Effector memory CD4-positive, alpha-beta T cell (primary cell): Measurements from ENCODE around the gene NFKBIE.

Experiments
- DNase-seq, 3 donors: peaks; one replicate each; pipeline ENCODE4 v3.0.0-alpha.2; 2020
- H3K27ac ChIP-seq: 2 replicates; pipeline ENCODE4 v1.7.0; 2013; ENCODE audit warnings: mild to moderate bottlenecking, low read length, moderate library complexity; ENCODE audit not compliant: insufficient read depth, poor library complexity, severe bottlenecking
- H3K27me3 ChIP-seq: replicated peaks from 2 replicates; pipeline ENCODE4 v1.7.0; 2013; ENCODE audit warnings: mild to moderate bottlenecking, low read length; ENCODE audit not compliant: insufficient read depth, control insufficient read depth, poor library complexity, severe bottlenecking
- H3K36me3 ChIP-seq: 2 replicates; pipeline ENCODE4 v1.7.0; 2013; ENCODE audit warnings: mild to moderate bottlenecking, low read length, moderate library complexity; ENCODE audit not compliant: control insufficient read depth, insufficient read depth
- H3K4me1 ChIP-seq: 2 replicates; pipeline ENCODE4 v1.7.0; 2013; ENCODE audit warnings: low read length, mild to moderate bottlenecking; ENCODE audit not compliant: control insufficient read depth, insufficient read depth, poor library complexity, severe bottlenecking
- H3K4me3 ChIP-seq: 2 replicates; pipeline ENCODE4 v1.7.0; 2013; ENCODE audit warnings: low read length, low read depth, mild to moderate bottlenecking; ENCODE audit not compliant: insufficient read depth, poor library complexity, severe bottlenecking
- H3K9me3 ChIP-seq: 2 replicates; pipeline ENCODE4 v1.7.0; 2013; ENCODE audit warnings: mild to moderate bottlenecking, low read length, moderate library complexity; ENCODE audit not compliant: control insufficient read depth

The NFKBIE gene

GRCh38 chr6:44253307-44254101, 11.8 kb downstream of the NFKBIE start:
- H3K27me3 ChIP-seq: no peaks in the 10 kb centered on the region
- H3K27ac ChIP-seq: no peak overlapping the region
- DNase-seq: peak; percentile 37 to 56 (median 42)
- no peak overlapping the region for H3K4me3 ChIP-seq
- peaks cover 25% of the 10 kb centered on the region for H3K4me1 ChIP-seq
- peaks cover 62% of the 10 kb centered on the region for H3K36me3 ChIP-seq
- no peaks in the 10 kb centered on the region for H3K9me3 ChIP-seq

- Histone ChIP-seq H3K27me3 (no peaks in the 10 kb centered on the region), H3K4me1 (peaks cover 22% of the 10 kb centered on the region), H3K27ac (no peak overlapping the region), H3K9me3 (no peaks in the 10 kb centered on the region), H3K4me3 (no peak overlapping the region), H3K36me3 (peaks cover 65% of the 10 kb centered on the region)
- no peak for DNase-seq
These were observed 13.5 kb downstream of the NFKBIE start for GRCh38 chr6:44251576-44252524.

- Histone ChIP-seq H3K9me3 (no peaks in the 10 kb centered on the region), H3K27me3 (no peaks in the 10 kb centered on the region), H3K4me3 (no peak overlapping the region), H3K4me1 (peaks cover 16% of the 10 kb centered on the region), H3K27ac (no peak overlapping the region), H3K36me3 (peaks cover 65% of the 10 kb centered on the region)
- no peak for DNase-seq
These were observed 14.6 kb downstream of the NFKBIE start for GRCh38 chr6:44250718-44251123.

DNA sequence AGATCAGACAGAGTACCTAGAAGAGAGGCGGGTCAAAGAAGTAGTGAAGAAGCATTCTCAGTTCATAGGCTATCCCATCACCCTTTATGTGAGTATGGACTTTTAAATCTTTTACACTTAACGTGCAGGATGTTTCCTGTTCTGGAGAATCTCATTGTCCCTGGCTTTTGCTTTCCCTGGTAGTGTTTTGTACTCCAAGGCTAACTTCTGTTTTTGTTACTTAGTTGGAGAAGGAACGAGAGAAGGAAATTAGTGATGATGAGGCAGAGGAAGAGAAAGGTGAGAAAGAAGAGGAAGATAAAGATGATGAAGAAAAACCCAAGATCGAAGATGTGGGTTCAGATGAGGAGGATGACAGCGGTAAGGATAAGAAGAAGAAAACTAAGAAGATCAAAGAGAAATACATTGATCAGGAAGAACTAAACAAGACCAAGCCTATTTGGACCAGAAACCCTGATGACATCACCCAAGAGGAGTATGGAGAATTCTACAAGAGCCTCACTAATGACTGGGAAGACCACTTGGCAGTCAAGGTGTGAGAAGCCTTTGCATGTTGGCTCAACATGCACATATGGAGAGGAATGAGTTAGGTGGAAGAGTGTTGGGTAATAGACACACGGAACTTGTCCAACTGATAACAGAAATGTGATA, 15.2 kb downstream of the NFKBIE start:
- H3K4me1 ChIP-seq: peaks cover 18% of the 10 kb centered on the region

DNA sequence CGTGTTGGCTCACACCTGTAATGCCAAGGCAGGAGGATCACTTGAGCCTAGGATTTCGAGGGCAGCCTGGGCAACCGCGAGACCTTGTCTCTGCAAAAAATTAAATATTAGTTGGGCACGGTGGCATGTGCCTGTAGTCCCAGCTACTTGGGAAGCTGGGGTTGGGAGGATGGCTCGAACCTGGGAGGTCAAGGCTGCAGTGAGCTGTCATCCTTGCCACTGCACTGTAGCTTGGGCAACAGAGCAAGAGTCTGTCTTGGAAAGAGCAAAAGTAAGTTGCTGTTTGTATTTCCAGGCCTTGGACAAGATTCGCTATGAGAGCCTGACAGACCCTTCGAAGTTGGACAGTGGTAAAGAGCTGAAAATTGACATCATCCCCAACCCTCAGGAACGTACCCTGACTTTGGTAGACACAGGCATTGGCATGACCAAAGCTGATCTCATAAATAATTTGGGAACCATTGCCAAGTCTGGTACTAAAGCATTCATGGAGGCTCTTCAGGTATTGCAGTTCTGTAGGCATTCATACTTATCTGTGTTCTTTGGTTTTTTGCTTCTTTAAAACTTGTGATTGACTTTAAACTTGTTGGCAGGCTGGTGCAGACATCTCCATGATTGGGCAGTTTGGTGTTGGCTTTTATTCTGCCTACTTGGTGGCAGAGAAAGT, 16.1 kb downstream of the NFKBIE start:
- peaks cover 58% of the 10 kb centered on the region for H3K36me3 ChIP-seq

More for the DNA sequence above, 15.2 kb downstream of the NFKBIE start:
- Histone ChIP-seq H3K9me3 (no peaks in the 10 kb centered on the region), H3K27me3 (no peaks in the 10 kb centered on the region), H3K4me3 (no peak overlapping the region), H3K27ac (no peak overlapping the region), H3K36me3 (peaks cover 65% of the 10 kb centered on the region)
- DNase-seq: no peak

GRCh38 chr6:44248579-44248978, 16.8 kb downstream of the NFKBIE start:
- Histone ChIP-seq H3K4me1 (peaks cover 18% of the 10 kb centered on the region), H3K27me3 (no peaks in the 10 kb centered on the region), H3K4me3 (peak overlapping the region; percentile 80), H3K36me3 (peaks cover 52% of the 10 kb centered on the region), H3K9me3 (no peaks in the 10 kb centered on the region), H3K27ac (peak overlapping the region; percentile 3)
- no peak for DNase-seq

More for the DNA sequence above, 16.1 kb downstream of the NFKBIE start:
- Histone ChIP-seq H3K9me3 (no peaks in the 10 kb centered on the region), H3K4me1 (peaks cover 18% of the 10 kb centered on the region), H3K4me3 (peak overlapping the region; percentile 80), H3K27me3 (no peaks in the 10 kb centered on the region), H3K27ac (peak overlapping the region; percentile 3)
- no peak for DNase-seq

DNA sequence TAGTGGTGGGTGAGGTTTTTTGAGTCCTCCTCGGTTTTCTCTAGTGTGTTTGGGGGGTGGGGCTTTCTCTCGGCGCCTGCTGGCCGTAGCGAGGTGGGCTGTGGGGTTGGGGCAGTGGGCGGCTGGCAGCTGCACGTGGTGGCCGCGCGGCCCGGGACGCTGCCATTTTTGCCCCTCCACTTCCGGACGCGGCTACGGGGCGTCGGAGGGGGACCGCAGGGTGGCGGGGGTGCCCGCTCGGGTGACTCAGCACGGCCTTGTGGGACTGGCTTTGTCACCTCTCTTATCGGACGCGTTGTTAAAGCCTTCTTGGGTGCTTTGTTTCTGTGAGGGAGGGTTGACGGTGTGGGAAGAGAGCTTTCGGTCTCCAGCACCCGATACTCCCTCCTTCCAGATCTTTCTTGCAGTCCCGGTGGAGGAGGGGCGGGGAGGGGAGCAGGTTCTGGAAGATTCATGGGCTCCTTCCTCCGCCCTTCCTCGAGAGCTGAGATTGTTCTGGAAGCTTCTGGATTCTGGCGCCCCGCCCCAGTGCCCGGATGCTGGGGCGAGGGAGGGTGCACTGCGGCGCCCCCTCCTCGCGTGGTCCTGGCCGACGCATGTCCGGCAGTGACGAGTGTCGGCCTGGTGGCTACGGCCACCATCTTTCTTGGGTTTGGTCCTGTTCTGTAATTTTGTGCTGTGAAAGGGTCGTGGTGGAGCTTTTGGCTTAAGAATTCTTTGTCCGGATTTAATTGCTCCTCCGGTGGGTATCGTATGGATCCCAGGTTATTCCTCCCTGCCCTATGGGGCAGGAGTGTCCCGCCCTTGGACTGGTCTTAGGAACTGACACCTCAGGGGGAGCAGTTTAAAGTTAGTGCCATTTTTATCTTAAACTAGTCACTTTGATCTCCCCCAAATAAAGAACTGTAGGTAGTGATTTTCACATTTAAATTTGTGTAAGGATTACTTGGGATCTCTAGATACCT, 17.7 kb downstream of the NFKBIE start:
- DNase-seq: peak; percentile 80 to 87 (median 86)
- H3K4me3 ChIP-seq: peak overlapping the region; percentile 80
- no peaks in the 10 kb centered on the region for H3K27me3 ChIP-seq
- H3K27ac ChIP-seq: peak overlapping the region; percentile 83
- peaks cover 18% of the 10 kb centered on the region for H3K4me1 ChIP-seq
- peaks cover 43% of the 10 kb centered on the region for H3K36me3 ChIP-seq
- H3K9me3 ChIP-seq: no peaks in the 10 kb centered on the region

DNA sequence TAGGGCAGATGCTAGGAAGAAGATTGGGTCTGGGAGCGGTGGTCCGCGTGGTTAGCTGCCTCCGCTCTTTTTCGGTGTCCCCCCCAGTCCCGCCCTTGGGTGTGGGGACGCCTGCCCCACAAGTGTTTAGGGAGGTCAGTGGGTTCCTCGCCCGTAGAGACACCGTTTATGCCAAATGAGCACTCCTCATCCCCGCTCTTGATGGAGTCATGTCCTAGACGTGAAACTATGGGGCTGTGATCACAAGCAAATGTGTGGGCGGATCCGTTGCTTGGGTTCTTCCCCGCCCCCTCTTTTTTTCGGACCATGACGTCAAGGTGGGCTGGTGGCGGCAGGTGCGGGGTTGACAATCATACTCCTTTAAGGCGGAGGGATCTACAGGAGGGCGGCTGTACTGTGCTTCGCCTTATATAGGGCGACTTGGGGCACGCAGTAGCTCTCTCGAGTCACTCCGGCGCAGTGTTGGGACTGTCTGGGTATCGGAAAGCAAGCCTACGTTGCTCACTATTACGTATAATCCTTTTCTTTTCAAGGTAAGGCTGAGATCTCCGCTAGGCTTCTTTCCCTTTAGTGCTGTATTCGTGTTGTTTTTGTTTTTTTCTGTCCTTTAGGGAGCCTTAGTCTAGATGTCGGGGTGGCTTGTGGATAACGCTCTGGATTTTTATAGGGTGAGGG, 18.6 kb downstream of the NFKBIE start, which contains the start of gene HSP90AB1:
HSP90AB1 (plus strand) TSS at position 439 of the 675 bp plus-strand sequence. CDS start 1,529 bp downstream, outside the sequence.
- peak within 1 kb of the TSS; percentile 83 for H3K27ac ChIP-seq
- H3K36me3 ChIP-seq: peaks cover 35% of the 10 kb centered on the region
- peaks cover 18% of the 10 kb centered on the region for H3K4me1 ChIP-seq
- no peaks in the 10 kb centered on the region for H3K27me3 ChIP-seq
- no peaks in the 10 kb centered on the region for H3K9me3 ChIP-seq
- DNase-seq: peak; percentile 95 to 96 (median 96)
- H3K4me3 ChIP-seq: peak within 1 kb of the TSS; percentile 80
